Cortex of kidney (tissue), 1 donor: Measurements from ENCODE around the gene CLEC2B.

Source experiments
- DNase-seq: peaks from one replicate; lab custom pipeline; 2025; lab: John Stamatoyannopoulos, UW

The CLEC2B gene

DNA sequence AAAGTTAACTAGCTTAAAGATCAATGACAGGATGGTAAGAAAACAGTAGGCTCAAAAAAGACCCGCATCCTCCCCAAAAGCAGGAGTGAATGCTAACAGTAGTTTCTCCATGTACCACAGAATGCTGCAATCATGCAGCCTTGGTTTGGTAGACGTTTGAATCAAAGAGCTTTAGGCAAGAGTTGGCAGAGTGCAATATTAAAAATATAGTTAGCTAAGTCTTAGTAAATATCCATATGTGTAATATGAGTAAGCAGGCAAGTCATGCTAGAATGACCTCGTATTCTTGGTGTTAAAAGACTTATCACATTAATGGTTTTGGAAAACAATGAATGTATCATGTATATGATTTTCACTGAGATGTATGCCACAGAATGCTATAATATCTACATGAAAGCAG is 60.6 kb downstream of the CLEC2B start:
- no peak for DNase-seq

DNA sequence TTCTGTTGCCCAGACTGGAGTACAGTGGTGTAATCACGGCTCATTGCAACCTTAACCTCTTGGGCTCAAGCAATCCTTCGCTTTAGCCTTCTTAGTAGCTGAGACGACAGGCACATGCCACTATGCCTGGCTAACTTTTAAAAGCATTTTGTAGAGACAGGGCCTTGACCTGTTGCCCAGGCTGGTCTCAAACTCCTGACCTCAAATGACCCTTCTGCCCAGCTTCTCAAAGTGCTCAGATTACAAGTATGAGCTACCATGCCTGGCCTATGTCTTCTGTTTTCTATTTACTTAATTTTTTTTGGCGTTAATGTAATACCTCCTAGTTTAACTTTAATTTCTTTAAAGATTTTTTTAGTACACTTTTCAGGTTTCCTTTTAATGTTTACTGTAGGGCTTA is 62.4 kb downstream of the CLEC2B start:
- no peak for DNase-seq

DNA sequence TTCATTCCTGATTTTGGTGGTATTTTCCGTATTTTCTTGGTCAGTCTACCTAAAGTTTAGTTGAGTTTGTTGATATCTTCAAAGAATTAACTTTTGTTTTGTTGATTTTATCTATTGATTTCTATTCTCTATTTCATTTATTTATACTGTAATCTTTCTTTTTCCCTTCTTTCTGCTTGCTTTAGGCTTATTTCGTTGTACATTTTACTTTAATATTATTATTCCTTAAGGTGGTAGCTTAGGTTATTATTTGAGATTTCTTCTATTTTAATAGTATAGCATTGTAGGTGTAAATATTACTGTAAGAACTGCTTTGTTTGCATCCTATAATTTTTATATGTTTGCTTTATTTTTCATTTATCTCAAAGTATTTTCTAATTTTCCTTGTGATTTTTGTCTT is 63.3 kb downstream of the CLEC2B start:
- DNase-seq, result no peak
